Left ventricle myocardium inferior (tissue), 1 donor: ENCODE data around the gene OAF. TPM values are rescaled to one million over a fixed set of nuclear protein-coding genes. Genes with fewer than 3 reads are reported as not detected.

ENCODE experiments used
- DNase-seq: peaks from one replicate; pipeline ENCODE4 v3.0.0-alpha.2; 2020
- H3K27ac ChIP-seq: fragments of 200-600 bp; replicated peaks from 2 replicates; pipeline ENCODE4 v1.8.0; 2021
- H3K27me3 ChIP-seq: fragments of 200-600 bp; 2 replicates; pipeline ENCODE4 v1.8.0; 2021; ENCODE audit warnings: low read depth
- H3K36me3 ChIP-seq: fragments of 200-600 bp; 2 replicates; pipeline ENCODE4 v1.8.0; 2021
- H3K4me1 ChIP-seq: fragments of 200-600 bp; 2 replicates; pipeline ENCODE4 v1.8.0; 2021
- H3K4me3 ChIP-seq: fragments of 200-600 bp; 2 replicates; pipeline ENCODE4 v1.8.0; 2021; ENCODE audit warnings: mild to moderate bottlenecking, moderate library complexity
- H3K9me3 ChIP-seq: fragments of 200-600 bp; replicated peaks from 2 replicates; pipeline ENCODE4 v1.8.0; 2021
- intact Hi-C: fragments of 100-400 bp; cut with micrococcal nuclease; formaldehyde crosslinking; loops from one replicate; pipeline ENCODE4 v1.11.0; 2022
- total RNA-seq: library from RNA; stranded (reverse); fragmentation: NEBNext Ultra II Directional; extraction: Animal tissue kit (Norgen Biotek cat#: 25700); gene quantifications from one replicate; pipeline ENCODE4 v1.2.1, GENCODE V29; 2021
- TF ChIP-seq, protein P1 (sequence below): fragments of 200-600 bp; IDR thresholded peaks from 2 replicates; pipeline ENCODE4 v1.8.0; 2021; ENCODE audit warnings: antibody characterized with exemption, mild to moderate bottlenecking, borderline replicate concordance
- donor health status: DM: no; HTN: yes; CAD: no; lungs with severe emphysema.

Gene OAF
- total RNA-seq, 1 donor from 2014 or later = 23.7 TPM

DNA sequence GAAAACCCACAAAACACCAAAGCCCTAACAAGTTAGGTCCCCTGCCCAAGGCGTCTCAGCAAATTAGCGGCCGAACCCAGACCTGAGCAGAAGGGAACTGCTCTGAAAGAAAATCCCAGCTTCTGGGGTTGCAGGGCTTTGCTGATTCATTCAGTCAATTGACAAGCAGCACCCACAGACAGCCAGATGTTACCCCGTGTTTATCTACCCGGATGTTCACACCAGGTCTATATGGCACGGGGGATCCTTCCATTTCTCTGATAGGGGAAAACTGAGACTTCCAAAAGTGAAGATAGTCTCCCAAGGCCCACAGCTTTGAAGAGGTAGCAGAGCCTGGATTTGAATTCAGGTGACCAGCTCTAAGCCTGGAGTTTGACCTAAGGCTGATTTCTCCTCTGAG, 14.0 kb upstream of the OAF start:
- DNase-seq = no peak
- Histone ChIP-seq H3K27me3 (peaks cover 26% of the 10 kb centered on the region), H3K4me1 (peaks cover 9% of the 10 kb centered on the region), H3K9me3 (no peaks in the 10 kb centered on the region), H3K27ac (peak overlapping the region; percentile 44), H3K4me3 (no peak overlapping the region), H3K36me3 (no peaks in the 10 kb centered on the region)
- intact Hi-C loops = no loop called here
- TF ChIP-seq, protein P1, sequence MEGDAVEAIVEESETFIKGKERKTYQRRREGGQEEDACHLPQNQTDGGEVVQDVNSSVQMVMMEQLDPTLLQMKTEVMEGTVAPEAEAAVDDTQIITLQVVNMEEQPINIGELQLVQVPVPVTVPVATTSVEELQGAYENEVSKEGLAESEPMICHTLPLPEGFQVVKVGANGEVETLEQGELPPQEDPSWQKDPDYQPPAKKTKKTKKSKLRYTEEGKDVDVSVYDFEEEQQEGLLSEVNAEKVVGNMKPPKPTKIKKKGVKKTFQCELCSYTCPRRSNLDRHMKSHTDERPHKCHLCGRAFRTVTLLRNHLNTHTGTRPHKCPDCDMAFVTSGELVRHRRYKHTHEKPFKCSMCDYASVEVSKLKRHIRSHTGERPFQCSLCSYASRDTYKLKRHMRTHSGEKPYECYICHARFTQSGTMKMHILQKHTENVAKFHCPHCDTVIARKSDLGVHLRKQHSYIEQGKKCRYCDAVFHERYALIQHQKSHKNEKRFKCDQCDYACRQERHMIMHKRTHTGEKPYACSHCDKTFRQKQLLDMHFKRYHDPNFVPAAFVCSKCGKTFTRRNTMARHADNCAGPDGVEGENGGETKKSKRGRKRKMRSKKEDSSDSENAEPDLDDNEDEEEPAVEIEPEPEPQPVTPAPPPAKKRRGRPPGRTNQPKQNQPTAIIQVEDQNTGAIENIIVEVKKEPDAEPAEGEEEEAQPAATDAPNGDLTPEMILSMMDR = no peak

DNA sequence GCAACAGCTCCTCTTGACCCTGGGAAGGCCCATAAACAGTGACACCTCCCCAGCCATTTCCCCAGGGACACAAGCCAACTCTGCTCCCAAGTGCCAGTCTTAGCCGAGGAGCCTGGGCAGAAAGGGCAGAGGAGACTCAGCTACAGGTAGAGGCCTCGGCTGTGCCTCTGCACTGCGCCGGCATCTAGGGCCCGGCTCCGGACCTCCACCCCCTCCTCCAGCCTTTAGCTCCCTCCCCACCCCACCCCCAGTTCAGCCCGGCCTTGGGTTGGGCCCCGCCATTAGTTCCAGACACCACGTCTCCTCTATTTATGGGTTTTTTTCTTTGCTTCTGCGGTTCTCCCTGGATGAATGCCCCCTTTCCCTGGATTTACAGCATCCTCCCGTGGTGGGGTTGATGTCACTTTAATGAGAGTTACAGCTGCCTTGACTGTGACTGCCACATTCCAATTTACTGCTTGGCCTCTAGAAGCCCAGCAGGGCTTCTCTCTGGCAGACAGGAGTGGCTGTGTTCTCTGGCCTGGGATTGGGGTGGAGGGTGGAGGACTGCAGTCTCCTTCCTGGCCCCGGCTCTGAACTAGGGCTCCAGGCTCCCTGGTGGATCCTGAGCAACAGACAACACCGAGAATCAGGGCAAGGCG, 13.5 kb upstream of the OAF start:
- TF ChIP-seq, protein P1 = no peak
- DNase-seq = no peak
- Histone ChIP-seq H3K4me1 (peaks cover 9% of the 10 kb centered on the region), H3K27me3 (peaks cover 20% of the 10 kb centered on the region), H3K36me3 (no peaks in the 10 kb centered on the region), H3K4me3 (no peak overlapping the region), H3K9me3 (no peaks in the 10 kb centered on the region), H3K27ac (peak overlapping the region; percentile 44)
- intact Hi-C loops = no loop called here

DNA sequence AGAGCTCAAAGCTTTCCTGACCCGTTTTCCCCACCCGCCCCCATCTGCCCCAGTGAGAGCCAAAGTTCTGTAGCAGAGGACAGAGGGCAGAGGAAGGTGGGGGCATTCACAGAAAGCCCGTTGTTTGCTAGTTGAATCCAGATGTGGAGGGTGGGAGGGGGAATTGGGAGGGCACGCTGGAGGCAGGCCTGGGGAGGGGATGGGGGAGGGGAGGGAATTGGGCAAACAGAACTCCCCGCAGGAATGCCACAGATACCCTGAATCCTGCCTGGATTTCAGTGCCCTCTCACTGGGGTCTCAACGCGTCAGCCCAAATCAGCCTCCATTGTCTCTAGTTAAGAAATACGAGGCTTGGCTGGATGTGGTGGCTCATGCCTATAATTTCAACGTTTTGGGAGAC, 12.9 kb upstream of the OAF start:
- no peaks in the 10 kb centered on the region for H3K9me3 ChIP-seq
- peaks cover 14% of the 10 kb centered on the region for H3K27me3 ChIP-seq
- DNase-seq = no peak
- peaks cover 9% of the 10 kb centered on the region for H3K4me1 ChIP-seq
- TF ChIP-seq, protein P1 = no peak
- H3K4me3 ChIP-seq = no peak overlapping the region
- no peaks in the 10 kb centered on the region for H3K36me3 ChIP-seq
- peak overlapping the region; percentile 44 for H3K27ac ChIP-seq
- intact Hi-C loops = no loop called here

DNA sequence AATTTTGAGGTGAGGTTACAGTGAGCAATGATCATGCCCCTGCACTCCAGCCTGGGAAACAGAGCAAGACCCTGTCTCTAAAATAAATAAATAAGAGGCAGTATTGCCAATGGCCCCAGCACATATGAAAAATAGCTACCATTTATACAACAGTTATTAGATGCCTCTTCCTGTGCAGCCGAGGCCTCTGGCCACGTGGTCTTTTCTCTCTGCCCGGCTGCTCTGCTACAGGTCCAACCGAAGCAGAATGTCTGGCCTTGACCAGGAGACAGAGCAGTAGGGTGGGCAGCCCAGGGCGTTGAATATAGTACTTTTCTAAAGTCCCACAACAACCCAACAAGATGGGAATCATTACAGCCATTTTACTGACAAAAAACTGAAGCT, 12.4 kb upstream of the OAF start:
- TF ChIP-seq, protein P1 = no peak
- no peaks in the 10 kb centered on the region for H3K9me3 ChIP-seq
- H3K27me3 ChIP-seq = peaks cover 13% of the 10 kb centered on the region
- no peak overlapping the region for H3K4me3 ChIP-seq
- H3K36me3 ChIP-seq = no peaks in the 10 kb centered on the region
- intact Hi-C loops = no loop called here
- no peak for DNase-seq
- peaks cover 6% of the 10 kb centered on the region for H3K4me1 ChIP-seq
- no peak overlapping the region for H3K27ac ChIP-seq

DNA sequence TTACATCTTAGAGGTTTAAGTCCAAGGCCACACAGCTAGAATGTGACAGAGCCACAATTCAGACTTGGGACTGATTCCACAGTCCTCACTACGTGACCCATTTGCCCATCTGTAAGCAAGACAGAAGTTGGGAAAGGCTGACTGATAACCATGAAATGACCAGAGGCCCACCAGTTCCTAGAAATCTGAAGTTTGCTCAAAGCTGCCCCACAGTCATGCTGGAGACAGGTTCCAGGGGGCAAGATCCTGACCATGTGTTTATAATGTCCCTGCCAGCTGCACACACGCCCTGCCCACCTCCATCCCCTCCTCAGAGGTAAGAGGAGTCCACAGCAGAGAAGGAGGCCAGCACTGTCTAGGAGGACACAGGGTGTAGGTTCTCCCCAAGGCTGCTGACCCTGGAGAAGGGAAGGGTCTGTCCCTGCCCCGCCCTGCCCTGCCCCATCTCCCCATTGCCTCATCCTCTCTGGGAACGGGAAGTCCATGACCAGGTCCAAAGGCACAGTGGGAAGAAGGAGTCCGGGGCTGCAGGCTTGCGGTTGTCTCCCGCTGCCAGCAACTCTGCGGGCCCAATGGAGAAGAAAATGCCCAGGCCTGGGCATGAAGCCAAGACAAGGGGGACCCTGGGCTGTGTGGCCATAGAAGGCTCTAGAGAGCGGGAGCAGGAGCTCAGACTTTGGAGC, 11.9 kb upstream of the OAF start:
- Histone ChIP-seq H3K27ac (no peak overlapping the region), H3K9me3 (no peaks in the 10 kb centered on the region), H3K4me1 (peaks cover 6% of the 10 kb centered on the region), H3K27me3 (peaks cover 13% of the 10 kb centered on the region), H3K36me3 (no peaks in the 10 kb centered on the region), H3K4me3 (no peak overlapping the region)
- DNase-seq = no peak
- intact Hi-C loops = no loop called here
- TF ChIP-seq, protein P1 = no peak
